GM10266 (cell line): Measurements from ENCODE around the gene FMN2.

Experiments used
- DNase-seq: peaks from one replicate; pipeline ENCODE4 v3.0.0; 2012; ENCODE audit errors: extremely low spot score
- TF ChIP-seq, protein P1 (sequence below): IDR thresholded peaks from 2 replicates; pipeline ENCODE4 v1.5.1; 2012; ENCODE audit warnings: mild to moderate bottlenecking, low read depth; ENCODE audit not compliant: control insufficient read depth, insufficient read depth; ENCODE audit errors: missing control alignments

FMN2 gene

DNA sequence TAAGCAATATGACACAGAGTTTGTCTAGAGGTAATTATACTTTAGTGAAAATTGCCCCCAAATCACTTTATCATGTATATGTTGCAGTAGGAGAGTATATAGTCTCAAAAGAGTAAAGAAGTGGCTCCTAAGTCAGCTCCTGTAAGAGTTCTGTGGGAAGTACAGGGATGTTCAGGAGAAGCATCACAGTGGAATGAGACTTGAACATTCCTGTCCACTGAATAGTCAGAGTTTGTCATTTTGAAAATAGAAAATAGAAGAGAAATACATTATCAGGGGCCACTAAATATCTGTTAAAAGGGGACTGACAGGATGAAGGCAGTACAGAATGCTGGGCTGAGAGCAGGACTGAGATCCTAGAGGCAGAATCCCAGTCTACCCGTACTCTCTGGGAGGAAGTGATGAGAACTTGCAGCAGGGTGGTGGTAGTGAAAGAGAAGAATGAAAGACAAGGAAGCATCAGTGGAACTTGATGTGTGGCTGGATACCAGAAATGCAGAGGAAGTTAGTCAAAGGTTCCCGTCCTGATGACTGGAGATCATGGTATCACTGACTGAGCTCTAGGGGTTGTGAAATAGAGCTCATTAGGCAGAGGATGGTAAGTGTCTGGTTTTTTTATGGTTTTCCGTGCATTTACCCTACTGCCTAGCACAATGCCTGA is 153.4 kb downstream of the FMN2 start:
- no peak for DNase-seq
- TF ChIP-seq, protein P1, sequence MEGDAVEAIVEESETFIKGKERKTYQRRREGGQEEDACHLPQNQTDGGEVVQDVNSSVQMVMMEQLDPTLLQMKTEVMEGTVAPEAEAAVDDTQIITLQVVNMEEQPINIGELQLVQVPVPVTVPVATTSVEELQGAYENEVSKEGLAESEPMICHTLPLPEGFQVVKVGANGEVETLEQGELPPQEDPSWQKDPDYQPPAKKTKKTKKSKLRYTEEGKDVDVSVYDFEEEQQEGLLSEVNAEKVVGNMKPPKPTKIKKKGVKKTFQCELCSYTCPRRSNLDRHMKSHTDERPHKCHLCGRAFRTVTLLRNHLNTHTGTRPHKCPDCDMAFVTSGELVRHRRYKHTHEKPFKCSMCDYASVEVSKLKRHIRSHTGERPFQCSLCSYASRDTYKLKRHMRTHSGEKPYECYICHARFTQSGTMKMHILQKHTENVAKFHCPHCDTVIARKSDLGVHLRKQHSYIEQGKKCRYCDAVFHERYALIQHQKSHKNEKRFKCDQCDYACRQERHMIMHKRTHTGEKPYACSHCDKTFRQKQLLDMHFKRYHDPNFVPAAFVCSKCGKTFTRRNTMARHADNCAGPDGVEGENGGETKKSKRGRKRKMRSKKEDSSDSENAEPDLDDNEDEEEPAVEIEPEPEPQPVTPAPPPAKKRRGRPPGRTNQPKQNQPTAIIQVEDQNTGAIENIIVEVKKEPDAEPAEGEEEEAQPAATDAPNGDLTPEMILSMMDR: no peak

DNA sequence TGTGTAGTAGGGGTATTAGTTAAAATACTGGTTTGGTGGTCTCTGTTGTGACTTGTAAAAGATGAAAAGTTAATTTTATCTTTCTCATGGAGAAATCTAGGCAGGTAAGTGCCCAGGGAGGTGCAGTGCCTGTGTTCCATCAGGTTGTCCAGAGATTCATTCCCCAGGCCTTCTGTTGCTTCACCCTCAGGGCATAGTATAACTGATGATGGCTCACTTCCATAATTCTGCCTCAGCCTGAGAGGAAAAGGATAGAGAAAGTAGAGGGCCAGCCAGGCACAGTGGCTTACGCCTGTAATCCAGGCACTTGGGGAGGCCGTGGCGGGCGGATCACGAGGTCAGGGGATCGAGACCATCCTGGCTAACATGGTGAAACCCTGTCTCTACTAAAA is 153.9 kb downstream of the FMN2 start:
- no peak for DNase-seq
- TF ChIP-seq, protein P1: no peak

DNA sequence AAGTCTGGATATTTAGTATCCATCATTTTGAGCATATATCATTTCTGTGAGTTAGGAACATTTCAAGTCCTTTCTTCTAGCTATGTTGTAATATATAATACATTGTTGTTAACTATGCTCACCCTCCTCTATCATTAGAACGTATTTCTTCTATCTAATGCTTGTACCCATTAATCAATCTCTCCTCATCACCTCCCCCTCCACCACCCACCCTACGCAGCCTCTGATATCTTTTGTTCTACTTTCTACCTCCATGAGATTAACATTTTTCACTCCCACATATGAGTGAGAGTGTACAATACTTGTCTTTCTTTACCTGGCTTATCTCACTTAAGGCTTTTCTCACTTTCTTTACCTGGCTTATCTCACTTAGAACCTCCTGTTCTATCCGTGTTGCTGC is 156.2 kb downstream of the FMN2 start:
- no peak for DNase-seq
- TF ChIP-seq, protein P1: no peak

DNA sequence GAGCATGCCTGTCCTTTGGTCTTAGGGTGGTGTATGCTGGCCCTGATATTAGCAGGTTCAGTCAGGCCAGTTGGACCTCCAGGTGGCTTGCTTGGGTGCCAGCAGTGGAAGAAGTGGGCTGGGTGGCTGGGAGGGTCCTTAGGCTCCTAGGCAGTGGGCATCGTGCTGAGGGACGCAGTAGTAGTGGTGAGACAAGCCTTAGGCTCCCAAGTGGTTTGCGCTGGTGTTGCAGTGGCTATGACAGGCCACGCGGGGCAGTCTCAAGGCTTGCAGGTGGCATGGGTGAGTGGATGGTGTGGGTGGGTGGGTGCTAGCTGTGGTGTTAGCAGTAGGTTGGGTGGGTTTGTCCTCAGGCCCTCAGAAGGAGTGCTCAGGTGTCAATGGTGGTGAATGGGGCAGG is 162.3 kb downstream of the FMN2 start:
- DNase-seq: no peak
- TF ChIP-seq, protein P1: no peak

DNA sequence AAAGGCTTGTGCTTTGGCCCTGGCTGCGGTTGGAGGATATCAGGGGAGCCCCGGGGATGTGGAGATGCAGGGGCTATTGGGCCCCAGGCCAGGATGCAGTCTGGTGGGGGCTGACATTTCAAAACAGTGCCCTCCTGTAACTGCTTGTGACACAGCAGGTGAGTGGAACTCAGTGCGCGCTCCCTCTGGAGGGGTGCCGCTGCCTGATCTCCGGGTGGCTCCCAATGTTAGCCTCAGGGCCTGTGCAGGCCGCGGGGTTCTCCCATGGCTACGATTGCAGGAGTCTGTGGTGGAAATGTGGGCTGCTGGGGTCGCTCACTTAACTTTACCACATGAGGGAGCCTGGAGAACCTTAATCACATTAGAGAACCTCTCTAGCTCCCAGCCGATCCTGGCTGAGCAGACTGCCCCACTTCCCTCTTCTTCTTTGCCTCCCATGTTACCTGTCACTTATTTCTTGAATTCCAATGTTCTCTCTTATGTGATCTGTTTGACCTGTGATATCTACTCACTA is 163.2 kb downstream of the FMN2 start:
- no peak for DNase-seq
- TF ChIP-seq, protein P1: no peak

DNA sequence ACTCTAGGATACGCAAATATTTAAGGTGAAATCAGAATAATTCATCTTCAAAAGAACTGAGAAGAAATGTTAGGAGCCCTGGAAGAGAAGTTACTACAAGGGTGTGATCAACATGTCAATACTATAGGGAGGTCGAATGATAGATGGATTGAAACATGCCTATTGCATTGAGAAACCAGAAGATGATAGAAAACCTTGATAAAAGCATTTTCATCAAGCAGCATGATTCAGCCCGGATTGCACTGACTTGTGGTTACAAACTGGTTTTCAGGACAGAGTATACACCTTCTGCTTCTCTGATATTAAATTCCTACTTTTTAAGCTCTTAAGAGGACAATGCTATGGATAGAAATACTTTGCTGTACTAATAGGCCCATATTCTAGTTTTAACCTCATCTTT is 164.2 kb downstream of the FMN2 start:
- TF ChIP-seq, protein P1: no peak
- no peak for DNase-seq

DNA sequence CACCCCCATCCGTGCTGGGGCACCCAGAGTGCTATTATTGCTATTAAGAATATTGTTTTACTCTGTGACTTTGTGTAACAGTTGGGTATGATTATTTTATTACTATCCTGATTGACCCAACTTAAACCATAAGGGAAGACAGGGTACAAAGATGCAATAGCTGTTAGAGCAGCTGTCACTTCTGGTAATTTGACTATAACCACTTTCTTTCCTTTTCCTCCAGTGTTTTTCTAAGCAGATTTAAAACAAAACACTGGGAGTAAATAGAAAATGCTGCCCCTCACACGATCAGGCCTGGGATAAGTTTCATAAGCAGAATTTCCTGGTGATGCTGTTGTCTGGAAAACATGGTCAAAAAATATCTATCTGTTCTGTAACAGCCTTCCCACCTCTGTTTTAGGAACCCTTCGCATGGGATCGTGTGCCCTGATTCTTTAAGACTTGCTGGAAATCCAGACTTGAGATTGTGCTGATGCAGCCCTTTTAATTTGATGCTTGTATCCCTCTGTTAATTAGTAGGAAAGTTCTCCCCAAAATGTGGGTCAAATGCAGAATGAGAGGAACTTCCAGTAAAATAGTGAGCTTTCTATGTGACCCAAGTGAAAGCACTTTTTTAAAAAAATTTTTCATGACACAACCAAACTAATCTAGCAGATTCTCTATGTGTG is 165.3 kb downstream of the FMN2 start:
- TF ChIP-seq, protein P1: no peak
- DNase-seq: no peak
